Gastroesophageal sphincter (tissue), 4 donors: ENCODE data around the gene DDX1. TPM values are rescaled to one million over a fixed set of nuclear protein-coding genes. Genes with fewer than 3 reads are reported as not detected.
A peak's percentile ranks its signal among the peaks of the same experiment; 100 is the strongest.

Experiments
- ATAC-seq: fragments of 150-250 bp; one replicate; pipeline ENCODE4 v1.9.1; 2016; ENCODE audit warnings: mild to moderate bottlenecking, moderate library complexity
- H3K27ac ChIP-seq, 4 donors: fragments of 200-600 bp; sonication (generic) in 3 of 4; 1 replicate in 3 of 4; 2 replicates in 1 of 4; pipeline ENCODE4 v1.5.1; 2016 to 2019
- H3K27me3 ChIP-seq: fragments of 200-600 bp; sonication (generic); one replicate; pipeline ENCODE4 v1.5.1; 2019
- H3K36me3 ChIP-seq, 2 donors: fragments of 200-600 bp; sonication (generic); one replicate each; pipeline ENCODE4 v1.5.1; 2019; ENCODE audit warnings: control low read depth in 1 of 2
- H3K4me1 ChIP-seq, 3 donors: fragments of 200-600 bp; sonication (generic); 1 replicate in 2 of 3; 2 replicates in 1 of 3; pipeline ENCODE4 v1.5.1; 2016 to 2019; ENCODE audit warnings: control low read depth in 2 of 3
- H3K4me3 ChIP-seq, 2 donors: fragments of 200-600 bp; sonication (generic); one replicate each; pipeline ENCODE4 v1.5.1; 2019; ENCODE audit warnings: mild to moderate bottlenecking in 1 of 2, moderate library complexity in 1 of 2
- H3K9me3 ChIP-seq, 3 donors: fragments of 200-600 bp; sonication (generic); one replicate each; pipeline ENCODE4 v1.5.1; 2017 to 2019; ENCODE audit warnings: control low read depth in 2 of 3
- CTCF ChIP-seq, 4 experiments: fragments of 200-600 bp in 2 of 4; fragments of 450-650 bp in 2 of 4; sonication (generic) in 1 of 4; IDR thresholded peaks; one replicate each; pipeline ENCODE4 v1.5.1; 2017 to 2019; ENCODE audit warnings: antibody characterized with exemption in 4 of 4, mild to moderate bottlenecking in 2 of 4, moderate library complexity in 2 of 4
- EP300 ChIP-seq: sonication (generic); formaldehyde crosslinking; IDR thresholded peaks from one replicate; pipeline ENCODE4 v1.6.1; 2017; ENCODE audit warnings: antibody characterized with exemption, mild to moderate bottlenecking
- POLR2A ChIP-seq, 2 donors: fragments of 450-650 bp; IDR thresholded peaks; one replicate each; pipeline ENCODE4 v1.6.1; 2017; ENCODE audit warnings: antibody characterized with exemption in 2 of 2, mild to moderate bottlenecking in 2 of 2, moderate library complexity in 1 of 2
- POLR2AphosphoS5 ChIP-seq: sonication (generic); formaldehyde crosslinking; IDR thresholded peaks from one replicate; pipeline ENCODE4 v1.6.1; 2017; ENCODE audit warnings: antibody characterized with exemption
- WGBS, 2 donors: methylation state at CpG; one replicate each; pipeline ENCODE4 v1.1.5; 2018; ENCODE audit warnings: low coverage in 1 of 2; 5-methylcytosine and 5-hydroxymethylcytosine counted together
- total RNA-seq, 4 donors: library from RNA; depleted of rRNA; stranded (reverse); fragments of >200 nt; gene quantifications; one replicate each; pipeline ENCODE4 v1.1.0, GENCODE V29; 2016

DDX1 gene
- total RNA-seq, 4 donors from 2014 or later = 66.7 to 88.9 (median 67.4) TPM

- H3K9me3 ChIP-seq = no peaks in the 10 kb centered on the region
- H3K27me3 ChIP-seq = no peaks in the 10 kb centered on the region
- 56 to 64% methylated on average over 4 to 6 of the region's 6 CpGs for WGBS, 2 donors
- peaks cover 7 to 28% (median 8%) of the 10 kb centered on the region in 3 donors for H3K4me1 ChIP-seq
- peak overlapping the region in 1 of 2 donors; percentile 79 for H3K4me3 ChIP-seq
- H3K27ac ChIP-seq = no peak overlapping the region
- H3K36me3 ChIP-seq = peaks cover 0 to 8% of the 10 kb centered on the region in 2 donors
- TF ChIP-seq EP300 (no peak), CTCF (IDR thresholded peaks at IDR 0.05) (no peak), POLR2AphosphoS5 (no peak), POLR2A (IDR thresholded peaks at IDR 0.05) (no peak)
- ATAC-seq = no peak
Observed at GRCh38 chr2:15559379-15560139, 32.1 kb upstream of the DDX1 start.

- Histone ChIP-seq H3K9me3 (no peaks in the 10 kb centered on the region), H3K27ac (peak overlapping the region; percentile 4 to 87 (median 74)), H3K27me3 (no peaks in the 10 kb centered on the region), H3K36me3 (peaks cover 0 to 7% of the 10 kb centered on the region in 2 donors), H3K4me1 (peaks cover 7 to 28% (median 8%) of the 10 kb centered on the region in 3 donors), H3K4me3 (peak overlapping the region; percentile 70 to 79)
- TF ChIP-seq POLR2AphosphoS5 (no peak), EP300 (no peak), POLR2A (IDR thresholded peaks at IDR 0.05) (no peak), CTCF (IDR thresholded peaks at IDR 0.05) (no peak)
- ATAC-seq = peak; percentile 31
- WGBS, 2 donors = 1% methylated on average over 12 to 25 of the region's 32 CpGs
Observed at GRCh38 chr2:15560140-15560987, 31.3 kb upstream of the DDX1 start.

DNA sequence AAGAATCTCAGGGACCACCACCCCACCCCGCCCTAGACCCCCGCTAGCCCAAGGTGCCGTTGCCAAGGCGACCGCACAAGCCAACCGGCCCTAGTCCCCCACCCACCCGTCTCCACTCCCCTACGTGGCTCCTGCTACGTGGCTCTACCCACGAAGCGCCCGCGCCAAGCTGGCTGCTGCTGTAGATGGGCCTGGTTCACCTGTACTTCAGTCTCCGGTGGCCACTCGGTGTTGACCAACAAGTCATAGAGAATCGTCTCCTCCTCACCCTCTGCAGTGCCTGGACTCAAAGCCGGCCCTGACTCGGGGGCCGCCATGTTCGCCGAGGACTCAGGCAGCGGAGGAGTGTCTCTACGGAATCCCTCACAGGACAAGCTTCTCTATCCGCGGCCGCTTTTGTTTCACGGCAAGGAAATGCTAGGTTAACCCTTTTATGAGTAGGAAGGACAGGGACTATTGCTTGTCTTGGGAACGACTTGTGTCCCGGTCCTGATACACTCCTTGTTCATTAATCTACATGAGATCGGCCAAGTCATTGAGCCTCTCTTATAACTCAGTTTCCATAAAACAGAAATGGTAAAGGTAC is 30.6 kb upstream of the DDX1 start, which contains the start of gene NBAS:
NBAS (minus strand) TSS at position 347 of the 586 bp plus-strand sequence; CDS start at position 317, 30 bp downstream.
- no peaks in the 10 kb centered on the region for H3K9me3 ChIP-seq
- no peaks in the 10 kb centered on the region for H3K27me3 ChIP-seq
- peaks cover 7 to 28% (median 8%) of the 10 kb centered on the region in 3 donors for H3K4me1 ChIP-seq
- 0% methylated on average over 5 to 15 of the region's 30 CpGs for WGBS, 2 donors
- H3K27ac ChIP-seq = peak within 1 kb of the TSS; percentile 4 to 87 (median 74)
- H3K36me3 ChIP-seq = peaks cover 0 to under 1% of the 10 kb centered on the region in 2 donors
- peak within 1 kb of the TSS; percentile 70 to 79 for H3K4me3 ChIP-seq
- TF ChIP-seq POLR2A (IDR thresholded peaks at IDR 0.05) = peak in 1 of 2 donors; percentile 28
- TF ChIP-seq POLR2AphosphoS5 = peak; percentile 79
- no peak for TF ChIP-seq EP300
- peak; percentile 91 for ATAC-seq

DNA sequence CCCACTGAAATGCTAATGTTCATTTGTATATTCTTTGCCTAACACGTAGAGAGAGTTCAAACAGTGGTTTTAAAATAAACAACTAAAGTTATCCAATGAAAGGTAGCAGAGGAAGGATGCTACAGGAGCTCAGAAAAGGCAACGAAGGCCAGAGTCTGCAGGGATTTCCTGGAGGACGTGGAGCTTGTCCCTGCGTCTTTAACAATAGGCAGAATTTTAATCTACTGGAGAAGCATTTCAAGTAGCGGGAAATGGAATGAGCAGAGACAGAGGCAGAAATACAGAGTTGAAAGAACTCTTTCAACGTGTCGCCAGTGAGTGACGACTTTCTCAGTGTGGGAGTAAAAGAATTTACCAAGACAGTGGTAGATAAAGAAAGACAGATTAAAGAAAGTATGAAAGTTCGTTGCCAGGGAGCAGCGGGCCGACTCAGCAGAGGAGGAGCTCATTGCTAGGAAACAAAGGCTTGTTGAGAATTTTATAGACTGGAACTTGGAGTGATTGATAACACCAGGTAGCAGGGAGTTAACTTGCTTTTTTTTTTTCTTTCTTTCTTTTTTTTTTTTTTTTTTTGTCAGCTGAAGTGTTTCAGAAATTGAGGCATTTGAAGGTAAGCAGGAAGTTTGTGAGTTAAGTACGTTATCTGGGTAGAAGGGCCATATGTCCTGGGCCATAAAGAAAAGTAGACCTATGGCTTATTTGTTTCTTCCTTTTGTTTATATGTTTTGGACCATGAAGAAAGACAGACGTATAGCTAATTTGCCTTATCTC is 29.9 kb upstream of the DDX1 start:
- 3 to 5% methylated on average over 9 to 13 of the region's 13 CpGs for WGBS, 2 donors
- ATAC-seq = peak; percentile 59
- Histone ChIP-seq H3K4me1 (peaks cover 7 to 28% (median 8%) of the 10 kb centered on the region in 3 donors), H3K4me3 (peak overlapping the region; percentile 70 to 79), H3K27ac (peak overlapping the region; percentile 4 to 87 (median 74)), H3K9me3 (no peaks in the 10 kb centered on the region), H3K36me3 (no peaks in the 10 kb centered on the region), H3K27me3 (no peaks in the 10 kb centered on the region)
- TF ChIP-seq EP300 (no peak), CTCF (IDR thresholded peaks at IDR 0.05) (no peak), POLR2AphosphoS5 (no peak), POLR2A (IDR thresholded peaks at IDR 0.05) (no peak)
